Stimulated activated CD4-positive, alpha-beta T cell treated with anti-CD3 and anti-CD28 coated beads, TNF-alpha, amount 100 ng/mL, for 1 hour (primary cell): ENCODE results near the gene DNAJC11.
A peak's percentile ranks its signal among the peaks of the same experiment; 100 is the strongest.
"Not testable (repeated sequence)": the region's sequence is repeated elsewhere in the genome, so short reads cannot be mapped to it uniquely, and the experiment has no call there.

Experiments
- DNase-seq, 3 donors: peaks; one replicate each; pipeline ENCODE4 v3.0.0-alpha.2; 2020; ENCODE audit warnings: low read depth in 3 of 3, low spot score in 1 of 3

The DNAJC11 gene

GRCh38 chr1:6653436-6654290 lies 48.0 kb downstream of the DNAJC11 start:
- DNase-seq: no peak

- DNase-seq: no peak
These were observed 48.6 kb downstream of the DNAJC11 start for GRCh38 chr1:6652986-6653385.

DNA sequence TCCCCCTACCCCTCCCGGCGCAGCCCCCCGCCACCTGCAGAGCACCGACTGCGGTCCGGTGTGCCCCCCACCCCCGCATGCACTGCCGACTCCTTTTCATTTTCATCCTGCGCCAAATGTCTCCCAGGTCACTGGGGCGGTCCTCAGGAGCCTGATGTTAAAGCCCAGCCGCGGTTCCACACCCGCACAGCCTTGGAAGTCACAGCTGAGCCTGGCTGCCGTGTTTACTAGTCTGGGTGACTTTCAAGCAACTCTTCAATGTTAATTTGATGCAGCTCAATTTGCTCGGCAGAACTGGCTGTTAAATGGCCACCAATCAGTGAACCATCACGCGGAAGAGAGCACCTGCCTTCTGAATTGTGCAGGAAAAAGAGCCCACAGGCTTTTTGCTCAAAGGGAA lies 49.7 kb downstream of the DNAJC11 start:
- DNase-seq: no peak

DNA sequence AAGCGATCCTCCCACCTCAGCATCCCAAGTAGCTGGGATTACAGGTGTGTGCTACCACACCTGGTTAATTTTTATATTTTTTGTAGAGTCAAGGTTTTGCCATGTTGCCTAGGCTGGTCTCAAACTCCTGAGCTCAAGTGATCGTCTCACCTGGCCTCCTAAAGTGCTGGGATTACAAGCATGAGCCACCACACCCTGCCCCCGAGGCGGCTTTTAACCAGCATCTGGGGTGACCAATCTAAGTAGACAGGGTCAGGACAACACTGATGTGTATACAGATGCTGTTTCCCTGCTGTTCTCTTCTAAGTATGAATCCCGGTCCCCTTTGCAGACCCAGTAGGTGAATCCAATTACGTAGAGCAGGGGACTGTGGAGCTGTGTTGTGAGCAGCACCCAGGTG lies 53.1 kb downstream of the DNAJC11 start:
- no peak for DNase-seq

DNA sequence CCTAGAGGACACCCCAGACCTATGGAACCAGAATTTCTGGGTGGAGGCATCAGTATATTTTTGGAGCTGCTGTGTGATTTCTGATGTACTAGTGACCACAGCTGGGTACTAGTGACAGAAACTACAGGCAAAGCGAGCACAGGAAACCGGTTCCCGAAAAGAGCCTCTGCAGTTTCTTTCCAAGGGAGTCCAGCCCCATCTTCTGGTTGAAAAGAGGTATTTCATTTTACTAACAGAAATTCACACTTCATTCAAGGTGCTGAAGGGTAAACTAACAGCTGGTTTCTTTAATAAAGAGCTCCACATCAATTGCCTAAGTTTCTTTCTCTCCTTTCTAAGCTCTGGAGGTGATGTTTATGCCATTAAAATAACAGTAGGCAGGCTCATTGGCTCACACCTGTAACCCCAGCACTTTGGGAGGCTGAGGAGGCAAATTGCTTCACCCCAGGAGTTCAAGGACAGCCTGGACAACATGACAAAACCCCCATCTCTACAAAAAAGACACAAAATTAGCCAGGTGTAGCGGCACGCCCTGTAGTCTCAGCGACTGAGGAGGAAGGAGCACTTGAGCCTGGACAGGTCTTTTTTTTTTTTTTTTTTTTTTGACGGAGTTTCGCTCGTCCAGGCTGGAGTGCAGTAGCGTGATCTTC lies 55.0 kb downstream of the DNAJC11 start:
- no peak for DNase-seq

GRCh38 chr1:6645018-6645417 lies 56.6 kb downstream of the DNAJC11 start:
- no peak for DNase-seq

DNA sequence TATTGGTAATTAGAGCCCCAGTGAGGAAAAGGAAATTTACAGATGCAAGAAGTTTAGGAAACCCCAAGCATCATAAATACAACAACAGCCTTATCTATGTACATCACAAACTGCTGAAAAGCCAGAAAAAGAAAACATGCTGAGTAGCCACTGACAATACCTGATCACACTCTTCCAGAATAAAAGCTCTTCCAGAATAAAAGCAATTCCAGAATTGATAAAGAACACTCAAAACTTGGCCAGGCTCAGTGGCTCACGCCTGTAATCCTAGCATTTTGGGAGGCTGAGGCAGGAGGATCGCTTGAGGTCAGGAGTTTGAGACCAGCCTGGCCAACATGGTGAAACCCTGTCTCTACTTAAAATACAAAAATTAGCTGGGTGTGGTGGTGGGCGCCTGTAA lies 60.7 kb downstream of the DNAJC11 start:
- not testable (repeated sequence) for DNase-seq

- DNase-seq: no peak
These were observed 63.4 kb downstream of the DNAJC11 start for GRCh38 chr1:6638226-6638625.

GRCh38 chr1:6637770-6638169 lies 63.8 kb downstream of the DNAJC11 start:
- DNase-seq: no peak

- DNase-seq: not testable (repeated sequence)
These were observed 64.8 kb downstream of the DNAJC11 start for GRCh38 chr1:6636778-6637177.

DNA sequence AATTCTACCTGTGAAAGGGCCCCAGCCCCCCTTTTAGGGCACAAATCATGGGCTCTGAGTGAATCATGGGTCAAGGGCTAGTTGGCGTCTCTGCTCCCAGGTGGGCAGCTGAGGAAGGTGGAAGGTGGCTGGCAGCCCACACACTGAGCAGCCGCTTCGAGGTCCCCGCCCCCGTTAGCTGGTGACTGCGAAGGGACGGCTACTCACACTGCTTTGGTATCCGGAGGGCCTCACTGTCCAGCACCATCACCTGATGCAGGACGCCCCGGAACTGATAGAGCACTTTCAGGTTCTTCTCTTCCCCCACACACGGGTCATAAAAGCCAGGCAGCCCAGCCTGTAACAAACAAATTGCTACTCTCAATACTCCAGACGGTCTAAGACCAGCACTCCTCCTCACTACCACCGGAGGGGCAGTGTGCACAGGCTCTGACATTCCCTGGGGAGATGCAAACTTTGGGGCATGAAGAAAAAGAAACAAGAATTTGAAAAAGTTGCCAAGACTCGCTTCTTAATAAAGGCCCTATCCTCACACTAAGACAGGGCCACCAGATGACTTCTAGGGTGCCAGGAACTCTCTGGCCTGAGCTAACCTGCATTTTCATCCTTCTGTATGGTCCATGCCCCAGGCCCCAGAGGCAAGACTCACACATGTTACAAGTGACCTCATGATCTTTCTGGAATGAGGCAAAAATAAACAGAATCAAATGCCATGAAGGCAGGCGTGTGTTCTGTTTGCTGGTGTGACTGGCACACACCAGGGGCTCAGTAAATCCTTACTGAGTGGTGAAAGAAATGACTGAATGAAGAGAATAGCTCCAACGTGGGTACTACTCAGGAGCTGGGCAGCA lies 65.5 kb downstream of the DNAJC11 start:
- no peak for DNase-seq

- DNase-seq: no peak
These were observed 66.3 kb downstream of the DNAJC11 start for GRCh38 chr1:6635161-6635909.

DNA sequence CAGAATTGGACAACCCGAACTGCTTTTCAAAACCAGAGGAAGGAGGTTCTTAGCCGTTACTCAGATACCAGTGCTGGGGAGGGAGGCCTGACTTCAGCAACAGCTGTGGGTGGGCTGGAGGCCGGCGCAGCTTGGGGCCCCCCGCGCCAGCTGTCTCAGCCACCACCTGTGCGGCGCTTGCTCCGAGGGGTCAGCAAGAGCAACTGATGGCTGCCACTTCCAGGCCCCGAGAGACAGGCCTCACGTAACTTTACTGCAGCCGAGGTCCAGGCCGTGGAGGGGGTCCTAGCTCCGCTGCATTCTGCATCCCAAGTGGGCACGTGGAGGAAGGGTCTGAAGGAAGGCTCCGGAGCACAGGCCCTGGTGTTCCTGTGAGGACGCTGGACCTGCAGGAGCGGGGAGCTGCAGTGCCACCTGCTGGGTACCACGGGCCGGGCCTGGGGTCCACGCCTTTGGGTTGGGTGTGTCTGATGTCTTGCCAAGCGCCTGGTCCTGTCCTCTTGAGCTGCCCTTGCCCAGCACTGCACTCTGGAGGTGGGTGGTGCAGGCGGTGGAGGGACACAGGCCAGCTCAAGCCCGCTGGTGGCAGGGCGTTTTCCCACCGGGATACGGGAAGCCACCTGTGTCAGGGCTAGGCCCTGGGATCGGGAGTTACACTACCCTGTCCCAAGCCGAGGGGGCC lies 67.1 kb downstream of the DNAJC11 start:
- peak in 1 of 3 donors; percentile 27 for DNase-seq

GRCh38 chr1:6632588-6633514 lies 68.8 kb downstream of the DNAJC11 start:
- no peak for DNase-seq

DNA sequence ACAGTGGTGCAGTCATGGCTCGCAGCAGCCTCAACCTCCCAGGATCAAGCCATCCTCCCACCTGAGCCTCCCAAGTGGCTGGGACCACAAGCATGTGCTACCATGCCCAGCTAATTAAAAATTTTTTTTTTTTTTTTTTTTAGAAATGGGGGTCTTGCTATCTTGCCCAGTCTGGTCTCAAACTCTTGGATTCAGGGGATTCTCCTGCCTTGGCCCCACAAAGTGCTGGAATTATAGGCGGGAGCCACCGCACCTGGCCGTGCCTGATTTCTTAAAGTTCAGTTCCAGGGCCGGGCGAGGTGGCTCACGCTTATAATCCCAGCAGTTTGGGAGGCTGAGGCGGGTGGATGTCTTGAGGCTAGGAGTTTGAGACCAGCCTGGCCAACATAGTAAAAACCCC lies 70.6 kb downstream of the DNAJC11 start:
- DNase-seq: no peak

DNA sequence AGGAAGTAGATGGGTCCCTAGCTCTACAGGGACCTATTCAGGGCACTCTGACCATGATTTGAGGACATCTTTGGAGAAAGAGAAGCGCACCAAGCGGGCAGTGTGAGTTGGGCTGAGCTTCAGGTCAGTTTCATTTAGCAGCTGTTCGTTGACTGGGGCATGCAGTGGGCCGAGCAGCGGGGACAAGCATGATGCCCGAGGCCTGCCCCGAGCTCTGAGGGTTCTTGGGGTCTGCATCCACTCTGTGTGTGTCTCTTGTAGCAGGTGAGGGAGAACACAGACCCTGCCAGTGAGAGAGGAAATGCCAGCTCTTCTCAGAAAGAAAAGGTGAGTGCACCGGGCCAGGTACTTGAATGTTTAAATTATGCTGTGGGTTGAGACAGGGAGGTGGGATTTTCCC lies 71.6 kb downstream of the DNAJC11 start:
- DNase-seq: no peak

GRCh38 chr1:6628971-6629479 lies 72.6 kb downstream of the DNAJC11 start:
- no peak for DNase-seq

- DNase-seq: no peak
These were observed 73.6 kb downstream of the DNAJC11 start for GRCh38 chr1:6627841-6628545.

DNA sequence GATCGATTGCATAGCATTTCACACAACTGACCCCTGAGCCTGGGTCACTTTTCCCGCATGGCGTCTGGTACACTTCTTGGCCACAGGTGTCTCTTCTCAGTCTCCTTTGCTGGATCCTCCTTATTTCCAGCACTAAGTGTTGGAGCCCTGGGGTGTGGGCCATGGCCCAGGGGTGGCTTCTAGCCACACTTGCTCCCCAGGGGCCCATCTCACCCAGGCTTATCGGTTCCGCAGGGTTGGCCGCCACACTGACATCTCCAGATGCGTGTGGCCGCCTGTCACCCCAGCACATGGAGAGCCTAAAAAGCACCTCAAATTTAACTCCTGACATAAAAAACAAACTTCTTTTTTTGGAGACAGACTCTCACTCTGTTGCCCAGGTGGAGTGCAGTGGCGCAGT lies 74.6 kb downstream of the DNAJC11 start:
- DNase-seq: no peak
